BLaER1 (cell line): ENCODE results near the gene YOD1.
"Not testable (repeated sequence)": the region's sequence is repeated elsewhere in the genome, so short reads cannot be mapped to it uniquely, and the experiment has no call there.

Source experiments
- H3K27ac ChIP-seq: shearing (Covaris generic); formaldehyde crosslinking; 2 replicates; pipeline ENCODE4 v1.8.1; 2022
- H3K27me3 ChIP-seq: shearing (Covaris generic); formaldehyde crosslinking; 2 replicates; pipeline ENCODE4 v1.8.1; 2022
- H3K36me3 ChIP-seq: shearing (Covaris generic); formaldehyde crosslinking; 2 replicates; pipeline ENCODE4 v1.8.1; 2022
- H3K4me1 ChIP-seq: shearing (Covaris generic); formaldehyde crosslinking; 2 replicates; pipeline ENCODE4 v1.8.1; 2022
- H3K4me2 ChIP-seq: shearing (Covaris generic); formaldehyde crosslinking; 2 replicates; pipeline ENCODE4 v1.8.1; 2022
- H3K4me3 ChIP-seq: shearing (Covaris generic); formaldehyde crosslinking; 2 replicates; pipeline ENCODE4 v1.8.1; 2022
- H3K9ac ChIP-seq: shearing (Covaris generic); formaldehyde crosslinking; 2 replicates; pipeline ENCODE4 v1.8.1; 2022
- H3K9me3 ChIP-seq: shearing (Covaris generic); formaldehyde crosslinking; 2 replicates; pipeline ENCODE4 v1.8.1; 2022
- H4K20me1 ChIP-seq: shearing (Covaris generic); formaldehyde crosslinking; 2 replicates; pipeline ENCODE4 v1.8.1; 2022
- Cebpa-rat ChIP-seq: shearing (Covaris generic); IDR thresholded peaks from 2 replicates; pipeline ENCODE4 v1.8.1; 2022

The YOD1 gene

DNA sequence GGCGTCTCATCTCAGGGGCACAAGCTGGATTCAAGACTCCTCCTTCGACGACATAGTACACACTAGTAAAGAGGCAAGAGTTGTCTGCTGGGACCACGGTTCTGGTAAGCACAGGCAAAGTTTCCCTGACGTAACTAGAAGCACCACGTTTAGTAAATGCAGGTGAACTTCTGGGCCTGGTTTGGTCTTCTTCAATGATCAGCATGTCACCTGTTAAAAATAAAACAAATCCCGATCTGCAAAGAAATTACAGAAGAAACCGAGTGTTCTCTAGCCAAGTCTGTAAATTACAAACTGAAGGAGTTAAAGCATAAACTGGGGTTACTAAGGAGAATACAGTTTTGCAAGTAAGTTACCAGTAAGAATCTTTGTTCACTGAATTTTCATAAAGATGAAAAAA is 1.5 kb downstream of the YOD1 start:
- Histone ChIP-seq H3K9ac (no peak overlapping the region), H3K27me3 (peaks cover 16% of the 10 kb centered on the region), H3K4me2 (no peak overlapping the region), H3K9me3 (peaks cover 33% of the 10 kb centered on the region), H3K4me3 (no peak overlapping the region), H4K20me1 (no peaks in the 10 kb centered on the region), H3K27ac (no peak overlapping the region), H3K36me3 (no peaks in the 10 kb centered on the region), H3K4me1 (no peaks in the 10 kb centered on the region)
- no peak for TF ChIP-seq Cebpa-rat

DNA sequence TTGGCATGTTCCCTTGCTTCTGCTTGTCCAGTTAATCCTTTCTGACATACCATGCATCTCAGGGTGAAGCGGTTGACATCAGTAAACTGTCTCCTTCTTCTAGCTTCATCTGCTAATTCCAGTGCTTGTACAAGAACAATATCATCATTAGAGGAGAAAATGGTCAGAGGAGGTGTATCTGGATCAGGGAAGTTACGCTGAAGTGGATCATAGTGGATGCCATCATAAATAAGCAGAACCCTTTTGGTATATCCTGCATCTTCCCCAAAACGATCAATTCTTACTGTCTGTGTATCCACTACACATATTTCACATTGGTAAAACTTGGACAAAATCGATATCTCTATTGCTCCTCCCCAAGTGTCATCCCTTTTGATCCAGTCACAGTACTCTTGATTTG is 2.0 kb downstream of the YOD1 start:
- TF ChIP-seq Cebpa-rat = no peak
- no peaks in the 10 kb centered on the region for H3K4me1 ChIP-seq
- peaks cover 16% of the 10 kb centered on the region for H3K27me3 ChIP-seq
- H3K36me3 ChIP-seq = no peaks in the 10 kb centered on the region
- no peak overlapping the region for H3K4me2 ChIP-seq
- H3K9me3 ChIP-seq = peaks cover 33% of the 10 kb centered on the region
- no peak overlapping the region for H3K9ac ChIP-seq
- H3K4me3 ChIP-seq = no peak overlapping the region
- no peak overlapping the region for H3K27ac ChIP-seq
- H4K20me1 ChIP-seq = no peaks in the 10 kb centered on the region

DNA sequence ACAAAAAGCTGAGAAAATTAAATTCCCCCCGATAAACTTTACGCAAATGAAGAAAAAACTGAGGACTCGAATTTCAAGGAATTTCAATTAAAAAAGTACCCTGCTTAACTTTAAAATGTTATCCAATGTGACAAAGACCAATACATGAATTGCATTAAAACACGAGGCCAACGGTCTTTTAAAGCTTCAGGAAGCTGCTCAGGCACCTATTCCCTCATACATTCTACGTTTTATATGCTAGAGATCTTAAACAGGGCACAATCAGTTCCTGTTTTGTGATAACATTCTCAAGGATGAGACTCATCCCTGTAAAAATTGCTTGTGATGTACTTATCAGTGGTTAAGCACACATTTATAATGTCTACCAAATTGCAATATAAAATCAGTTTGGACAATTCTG is 3.0 kb downstream of the YOD1 start:
- Histone ChIP-seq H4K20me1 (no peaks in the 10 kb centered on the region), H3K4me3 (no peak overlapping the region), H3K27ac (no peak overlapping the region), H3K27me3 (peaks cover 14% of the 10 kb centered on the region), H3K4me1 (no peaks in the 10 kb centered on the region), H3K9me3 (peaks cover 27% of the 10 kb centered on the region), H3K4me2 (no peak overlapping the region), H3K9ac (no peak overlapping the region), H3K36me3 (no peaks in the 10 kb centered on the region)
- no peak for TF ChIP-seq Cebpa-rat

DNA sequence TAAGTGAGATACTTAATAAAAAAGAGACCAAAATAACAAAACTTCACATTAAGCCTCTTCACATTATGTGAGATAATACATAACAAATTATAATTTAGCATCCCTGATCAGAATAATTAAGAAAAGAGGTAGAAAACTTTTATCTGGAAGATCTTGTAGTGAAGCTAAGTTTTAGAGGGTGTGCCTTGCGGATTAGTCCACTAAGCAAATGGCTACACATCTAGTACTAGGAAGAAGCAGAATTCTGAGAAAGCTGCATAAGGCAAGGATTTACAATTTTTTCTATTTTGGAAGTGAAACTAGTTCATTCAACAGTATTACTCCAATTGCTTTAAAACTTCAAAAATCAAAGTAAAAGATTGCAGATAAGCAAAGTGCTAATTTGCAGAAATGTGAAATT is 3.5 kb downstream of the YOD1 start:
- Histone ChIP-seq H3K27me3 (peaks cover 11% of the 10 kb centered on the region), H3K9me3 (peaks cover 21% of the 10 kb centered on the region), H3K27ac (no peak overlapping the region), H3K4me2 (no peak overlapping the region), H3K4me3 (no peak overlapping the region), H3K4me1 (no peaks in the 10 kb centered on the region), H3K36me3 (no peaks in the 10 kb centered on the region), H3K9ac (no peak overlapping the region), H4K20me1 (no peaks in the 10 kb centered on the region)
- no peak for TF ChIP-seq Cebpa-rat

DNA sequence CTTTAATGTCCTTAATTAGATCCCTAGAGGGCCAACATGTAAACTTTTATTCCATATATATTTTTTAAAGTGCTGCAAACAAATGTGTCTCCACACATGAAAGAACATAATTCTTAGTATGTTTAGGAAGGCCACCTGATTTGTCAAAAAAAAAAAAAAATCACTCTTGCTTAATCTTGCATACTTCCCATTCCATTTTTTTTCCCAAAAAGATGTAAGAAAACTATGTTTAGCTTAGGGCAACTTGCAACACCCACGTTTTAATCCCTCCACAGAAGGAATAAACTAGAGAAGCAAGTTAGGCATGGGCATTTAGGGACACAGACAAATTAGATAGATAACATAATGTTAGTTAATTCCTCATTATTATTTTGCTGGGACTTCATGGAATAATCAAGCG is 5.6 kb downstream of the YOD1 start:
- no peak for TF ChIP-seq Cebpa-rat
- Histone ChIP-seq H3K36me3 (no peaks in the 10 kb centered on the region), H3K27ac (no peak overlapping the region), H4K20me1 (no peaks in the 10 kb centered on the region), H3K4me1 (no peaks in the 10 kb centered on the region), H3K27me3 (peaks cover 2% of the 10 kb centered on the region; the same call in 1 of the 2 replicates), H3K9me3 (peaks cover 3% of the 10 kb centered on the region), H3K4me3 (no peak overlapping the region), H3K4me2 (no peak overlapping the region), H3K9ac (no peak overlapping the region)

DNA sequence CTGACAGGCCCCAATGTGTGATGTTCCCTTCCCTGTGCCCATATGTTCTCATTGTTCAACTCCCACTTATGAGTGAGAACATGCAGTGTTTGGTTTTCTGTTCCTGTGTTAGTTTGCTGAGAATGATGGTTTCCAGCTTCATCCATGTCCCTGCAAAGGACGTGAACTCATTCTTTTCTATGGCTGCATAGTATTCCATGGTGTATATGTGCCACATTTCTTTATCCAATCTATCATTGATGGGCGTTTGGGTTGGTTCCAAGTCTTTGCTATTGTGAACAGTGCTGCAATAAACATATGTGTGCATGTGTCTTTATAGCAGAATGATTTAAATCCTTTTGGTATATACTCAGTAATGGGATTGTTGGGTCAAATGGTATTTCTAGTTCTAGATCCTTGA is 9.6 kb downstream of the YOD1 start:
- not testable (repeated sequence) for H3K9me3 ChIP-seq, H3K27ac ChIP-seq, H3K4me2 ChIP-seq, H4K20me1 ChIP-seq, H3K9ac ChIP-seq, H3K27me3 ChIP-seq, H3K4me3 ChIP-seq, H3K4me1 ChIP-seq, H3K36me3 ChIP-seq

DNA sequence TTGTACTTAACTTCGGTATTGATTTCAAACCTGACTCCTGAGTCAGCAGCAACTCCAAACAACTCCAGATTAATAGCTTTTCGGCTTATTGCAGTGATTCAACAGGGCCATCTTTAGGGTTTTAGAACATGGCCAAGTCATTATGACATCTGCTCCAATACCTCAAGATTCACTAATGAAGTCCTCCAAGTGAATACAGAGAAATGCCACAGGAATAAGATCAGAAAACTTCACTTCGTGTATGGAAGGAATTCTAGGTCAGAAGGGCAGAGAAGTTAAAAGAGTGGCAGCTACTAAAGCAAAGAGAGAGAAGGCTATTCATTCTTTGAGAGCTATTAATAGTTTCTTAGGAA is 10.9 kb downstream of the YOD1 start:
- no peak overlapping the region for H3K9ac ChIP-seq
- no peak for TF ChIP-seq Cebpa-rat

DNA sequence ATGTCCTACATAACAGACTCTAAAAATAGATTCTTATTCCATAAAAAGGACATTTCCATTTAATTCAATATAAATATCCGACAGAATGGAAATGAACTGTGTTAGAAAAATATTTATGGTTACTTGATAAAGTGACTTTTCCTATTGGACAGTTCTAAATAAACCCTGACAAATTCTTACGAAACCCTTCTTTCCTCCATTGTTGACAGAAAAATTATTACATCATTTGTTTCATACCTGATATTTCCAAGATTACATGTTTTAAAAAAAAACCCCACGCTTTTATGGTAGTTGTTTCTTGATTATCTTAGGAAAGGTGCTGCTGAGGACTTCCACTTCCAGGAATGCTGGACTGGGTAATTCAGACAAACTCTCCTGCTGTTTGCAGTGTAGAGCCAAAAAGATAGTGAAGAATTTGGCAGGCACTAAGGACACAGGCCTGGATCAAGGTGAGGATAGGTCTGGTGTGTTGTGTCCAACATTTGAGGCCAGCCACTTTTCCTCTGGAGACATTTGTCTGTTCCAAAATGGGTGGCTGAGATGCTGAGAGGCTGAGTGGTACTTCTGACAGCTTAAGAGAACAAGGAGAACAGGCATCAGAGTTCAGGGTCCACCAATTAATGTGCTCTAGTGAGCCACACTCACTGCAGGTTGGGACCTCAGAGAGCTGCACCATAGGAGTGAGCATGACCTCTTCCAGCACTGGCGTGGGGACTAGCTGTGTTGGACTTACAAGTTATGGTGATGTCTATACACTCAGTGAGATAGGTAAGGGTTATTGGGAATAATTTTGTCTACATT is 11.4 kb downstream of the YOD1 start:
- no peak for TF ChIP-seq Cebpa-rat
- no peak overlapping the region for H3K27ac ChIP-seq
- H3K4me3 ChIP-seq = no peak overlapping the region
- no peaks in the 10 kb centered on the region for H3K9me3 ChIP-seq
- H3K9ac ChIP-seq = no peak overlapping the region
- H3K36me3 ChIP-seq = no peaks in the 10 kb centered on the region
- H3K4me1 ChIP-seq = no peaks in the 10 kb centered on the region
- no peaks in the 10 kb centered on the region for H3K27me3 ChIP-seq
- H4K20me1 ChIP-seq = no peaks in the 10 kb centered on the region
- no peak overlapping the region for H3K4me2 ChIP-seq

More for the DNA sequence above, 10.9 kb downstream of the YOD1 start:
- no peak overlapping the region for H3K4me3 ChIP-seq
- H3K27ac ChIP-seq = no peak overlapping the region
- H3K9me3 ChIP-seq = no peaks in the 10 kb centered on the region
- H4K20me1 ChIP-seq = no peaks in the 10 kb centered on the region
- no peaks in the 10 kb centered on the region for H3K36me3 ChIP-seq
- H3K4me1 ChIP-seq = no peaks in the 10 kb centered on the region
- no peaks in the 10 kb centered on the region for H3K27me3 ChIP-seq
- no peak overlapping the region for H3K4me2 ChIP-seq

DNA sequence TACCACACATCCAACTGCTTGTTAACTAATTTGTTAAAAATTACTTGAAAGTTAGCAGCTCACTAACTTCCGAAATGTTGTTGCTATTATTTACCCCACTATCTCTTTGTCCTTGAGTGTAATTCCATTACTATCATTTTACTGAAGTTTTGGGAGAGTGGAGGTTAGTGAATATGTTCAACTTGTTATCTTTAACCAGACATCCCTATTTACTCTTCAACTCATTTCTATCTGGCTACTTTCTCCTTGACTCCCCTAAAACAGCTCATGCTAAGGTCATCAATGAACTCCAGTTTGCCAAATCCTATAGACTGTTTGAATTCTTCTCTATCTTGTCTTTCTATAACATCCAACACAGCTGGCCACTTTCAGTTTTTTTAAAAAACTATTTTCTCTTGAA is 14.1 kb downstream of the YOD1 start:
- no peak overlapping the region for H3K4me3 ChIP-seq

DNA sequence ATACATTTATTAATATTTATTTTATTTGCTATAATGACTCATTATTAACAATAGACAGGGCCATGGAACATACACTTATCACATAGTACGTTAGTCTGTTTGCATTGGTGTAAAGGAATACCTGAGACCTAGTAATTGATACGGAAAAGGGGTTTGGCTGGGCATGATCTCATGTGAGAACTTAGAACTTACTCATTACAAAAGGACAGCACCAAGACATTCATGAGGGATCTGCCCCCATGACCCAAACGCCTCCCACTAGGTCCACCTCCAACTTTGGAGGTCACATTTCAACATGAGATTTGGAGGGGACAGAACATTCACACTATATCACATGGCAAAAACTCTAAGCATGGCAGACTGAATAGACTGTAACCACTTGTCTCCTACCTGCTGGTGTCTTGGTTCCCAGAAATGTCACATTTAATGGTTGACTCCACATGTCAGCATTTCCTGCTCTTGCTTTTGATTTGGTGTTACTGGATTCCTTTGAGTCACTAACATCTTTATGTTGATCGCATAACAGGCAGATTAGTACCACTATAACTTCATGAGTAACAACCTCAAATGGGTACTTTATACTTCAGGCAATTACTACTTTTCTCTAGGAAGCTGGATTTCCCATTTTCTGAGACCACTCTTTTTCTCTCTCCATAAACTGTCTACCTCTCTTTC is 15.0 kb downstream of the YOD1 start:
- no peak for TF ChIP-seq Cebpa-rat
- no peaks in the 10 kb centered on the region for H3K4me1 ChIP-seq
- H3K4me2 ChIP-seq = no peak overlapping the region
- H3K4me3 ChIP-seq = no peak overlapping the region
- no peaks in the 10 kb centered on the region for H4K20me1 ChIP-seq
- no peak overlapping the region for H3K27ac ChIP-seq
- no peak overlapping the region for H3K9ac ChIP-seq
- no peaks in the 10 kb centered on the region for H3K9me3 ChIP-seq
- H3K36me3 ChIP-seq = no peaks in the 10 kb centered on the region
- no peaks in the 10 kb centered on the region for H3K27me3 ChIP-seq

More for the DNA sequence above, 14.1 kb downstream of the YOD1 start:
- H3K36me3 ChIP-seq = no peaks in the 10 kb centered on the region
- no peaks in the 10 kb centered on the region for H3K9me3 ChIP-seq
- H3K27me3 ChIP-seq = no peaks in the 10 kb centered on the region
- H4K20me1 ChIP-seq = no peaks in the 10 kb centered on the region
- no peak overlapping the region for H3K9ac ChIP-seq
- no peak overlapping the region for H3K4me2 ChIP-seq
- H3K4me1 ChIP-seq = no peaks in the 10 kb centered on the region
- no peak for TF ChIP-seq Cebpa-rat
- H3K27ac ChIP-seq = no peak overlapping the region
